Kidney (tissue), 14 donors: ENCODE data around the gene GALNT14. TPM values are rescaled to one million over a fixed set of nuclear protein-coding genes. Genes with fewer than 3 reads are reported as not detected.

Source experiments
- DNase-seq, 5 donors: peaks; one replicate each; pipeline ENCODE4 v3.0.0-alpha.2; 2013 to 2020
- FAIRE-seq: peaks from 2 replicates; lab custom pipeline; 2012; peaks lifted over from hg19 to GRCh38; lab: Jason Lieb, UNC
- H3K27ac ChIP-seq, 2 donors: one replicate each; pipeline ENCODE4 v1.7.0; 2013; ENCODE audit warnings: low read depth in 2 of 2, low read length in 2 of 2, inconsistent platforms in 1 of 2
- H3K27me3 ChIP-seq: one replicate; pipeline ENCODE4 v1.7.1; 2013; ENCODE audit warnings: low read length, inconsistent platforms; ENCODE audit not compliant: control insufficient read depth, insufficient read depth
- H3K36me3 ChIP-seq, 3 donors: one replicate each; pipeline versions ENCODE4 v1.7.0 to v1.7.1; 2013; ENCODE audit warnings: low read length in 3 of 3, control low read depth in 1 of 3, inconsistent platforms in 1 of 3; ENCODE audit not compliant: insufficient read depth in 3 of 3, control insufficient read depth in 2 of 3
- H3K4me1 ChIP-seq, 3 donors: one replicate each; pipeline versions ENCODE4 v1.7.0 to v1.7.1; 2013; ENCODE audit warnings: low read length in 3 of 3, inconsistent platforms in 1 of 3, low read depth in 1 of 3; ENCODE audit not compliant: control insufficient read depth in 2 of 3, insufficient read depth in 2 of 3
- H3K4me3 ChIP-seq, 3 donors: one replicate each; pipeline versions ENCODE4 v1.7.0 to v1.8.1; 2013; ENCODE audit warnings: low read length in 3 of 3, control low read depth in 1 of 3, inconsistent platforms in 1 of 3
- H3K9ac ChIP-seq, 3 donors: one replicate each; pipeline versions ENCODE4 v1.7.0 to v1.7.1; 2013; ENCODE audit warnings: low read length in 3 of 3, control low read depth in 1 of 3, inconsistent platforms in 1 of 3
- H3K9me3 ChIP-seq, 3 donors: one replicate each; pipeline versions ENCODE4 v1.7.0 to v1.7.1; 2013; ENCODE audit warnings: low read length in 3 of 3, control low read depth in 1 of 3, inconsistent platforms in 1 of 3; ENCODE audit not compliant: control insufficient read depth in 2 of 3, insufficient read depth in 1 of 3
- CTCF ChIP-seq: IDR thresholded peaks from 3 replicates; pipeline ENCODE4 v1.5.1; 2012; ENCODE audit warnings: mild to moderate bottlenecking, moderate library complexity, borderline replicate concordance; ENCODE audit not compliant: insufficient read depth; ENCODE audit errors: extremely low read depth
- intact Hi-C: fragments of 100-400 bp; cut with DNase I; formaldehyde crosslinking; loops from one replicate; pipeline ENCODE4 v1.11.1; 2022
- polyA plus RNA-seq: library from polyadenylated mRNA; stranded (reverse); fragments of 350-450 nt; fragmentation: Illumina TruSeq; extraction: RNeasy Lipid Tissue Mini Kit (QIAGEN cat#74804); gene quantifications from one replicate; pipeline ENCODE4 v1.2.3, GENCODE V29; 2014; ENCODE audit warnings: low read depth, low replicate concordance; ENCODE audit not compliant: insufficient read depth
- total RNA-seq: library from RNA; stranded (reverse); fragmentation: NEBNext Ultra II Directional; extraction: Animal tissue kit (Norgen Biotek cat#: 25700); gene quantifications from one replicate; pipeline ENCODE4 v1.2.1, GENCODE V29; 2021
- donor health status: control.
- donor health status: control.
- donor health status: control.
- donor health status: control.
- donor health status: control.
- donor health status: DM: yes; HTN: yes; CAD: no.
- donor health status: Normal renal cell carcinoma (clear cell type).

Gene GALNT14
- total and polyA plus RNA-seq, 2 donors from 2014 or later, result 84.6 to 90.3 TPM

GRCh38 chr2:31002537-31003150 is 135.6 kb downstream of the GALNT14 start:
- intact Hi-C loops, result no loop called here
- Histone ChIP-seq H3K36me3 (no peaks in the 10 kb centered on the region), H3K9ac (no peak overlapping the region), H3K4me3 (no peak overlapping the region), H3K27ac (no peak overlapping the region), H3K9me3 (no peaks in the 10 kb centered on the region), H3K27me3 (no peaks in the 10 kb centered on the region), H3K4me1 (peaks cover 3 to 34% (median 22%) of the 10 kb centered on the region in 3 donors)
- DNase-seq (no peak), FAIRE-seq (no peak)
- no peak for TF ChIP-seq CTCF

- intact Hi-C loops, result no loop called here
- H3K9ac ChIP-seq, result no peak overlapping the region
- H3K27me3 ChIP-seq, result no peaks in the 10 kb centered on the region
- no peak overlapping the region for H3K27ac ChIP-seq
- no peak for DNase-seq
- no peak for FAIRE-seq
- peaks cover 0 to 19% (median 12%) of the 10 kb centered on the region in 3 donors for H3K4me1 ChIP-seq
- no peaks in the 10 kb centered on the region for H3K36me3 ChIP-seq
- TF ChIP-seq CTCF, result no peak
- no peak overlapping the region for H3K4me3 ChIP-seq
- H3K9me3 ChIP-seq, result no peaks in the 10 kb centered on the region
These were observed 137.3 kb downstream of the GALNT14 start for GRCh38 chr2:31000970-31001369.

GRCh38 chr2:30998672-30999071 is 139.6 kb downstream of the GALNT14 start:
- no peaks in the 10 kb centered on the region for H3K36me3 ChIP-seq
- no peak overlapping the region for H3K27ac ChIP-seq
- H3K4me3 ChIP-seq, result no peak overlapping the region
- peaks cover 0 to 7% (median 0%) of the 10 kb centered on the region in 3 donors for H3K4me1 ChIP-seq
- no peaks in the 10 kb centered on the region for H3K9me3 ChIP-seq
- H3K27me3 ChIP-seq, result no peaks in the 10 kb centered on the region
- TF ChIP-seq CTCF, result no peak
- H3K9ac ChIP-seq, result no peak overlapping the region
- DNase-seq, result no peak
- FAIRE-seq, result no peak
- intact Hi-C loops, result no loop called here

- intact Hi-C loops, result no loop called here
These were observed 140.3 kb downstream of the GALNT14 start for GRCh38 chr2:30997979-30998378.

More at GRCh38 chr2:30997979-30998378, 140.3 kb downstream of the GALNT14 start:
- Histone ChIP-seq H3K27me3 (no peaks in the 10 kb centered on the region), H3K4me1 (peaks cover 0 to 4% (median 0%) of the 10 kb centered on the region in 3 donors), H3K9ac (no peak overlapping the region), H3K4me3 (no peak overlapping the region), H3K27ac (no peak overlapping the region), H3K36me3 (no peaks in the 10 kb centered on the region), H3K9me3 (no peaks in the 10 kb centered on the region)
- FAIRE-seq, result no peak
- TF ChIP-seq CTCF, result no peak
- DNase-seq, result no peak
